HEK293 (cell line): ENCODE data around the gene ADRM1.
A peak's percentile ranks its signal among the peaks of the same experiment; 100 is the strongest.

ENCODE experiments used
- KLF9 ChIP-seq: fragments of 450-650 bp; formaldehyde crosslinking; IDR thresholded peaks from 2 replicates; pipeline ENCODE4 v1.5.1; 2016; ENCODE audit warnings: missing biosample characterization, missing genetic modification characterization, low read depth
- OSR2 ChIP-seq: fragments of 450-650 bp; formaldehyde crosslinking; IDR thresholded peaks from 2 replicates; pipeline ENCODE4 v1.5.1; 2016; ENCODE audit warnings: missing biosample characterization, missing genetic modification characterization
- OVOL3 ChIP-seq: fragments of 450-650 bp; formaldehyde crosslinking; IDR thresholded peaks from 2 replicates; pipeline ENCODE4 v1.5.1; 2016; ENCODE audit warnings: missing biosample characterization, missing genetic modification characterization
- RBAK ChIP-seq: fragments of 450-650 bp; formaldehyde crosslinking; IDR thresholded peaks from 2 replicates; pipeline ENCODE4 v1.5.1; 2016; ENCODE audit warnings: missing biosample characterization, missing genetic modification characterization
- SETDB1 ChIP-seq: IDR thresholded peaks from one replicate; pipeline ENCODE4 v1.6.1; 2017; ENCODE audit warnings: mild to moderate bottlenecking, low read length, moderate library complexity, mixed read lengths; ENCODE audit not compliant: insufficient read length
- ZBTB8A ChIP-seq: fragments of 450-650 bp; formaldehyde crosslinking; IDR thresholded peaks from 2 replicates; pipeline ENCODE4 v1.5.1; 2016; ENCODE audit warnings: missing biosample characterization, missing genetic modification characterization
- ZFP37 ChIP-seq: fragments of 450-650 bp; formaldehyde crosslinking; IDR thresholded peaks from 2 replicates; pipeline ENCODE4 v1.5.1; 2016; ENCODE audit warnings: missing biosample characterization, missing genetic modification characterization
- ZIC2 ChIP-seq: fragments of 450-650 bp; formaldehyde crosslinking; IDR thresholded peaks from 2 replicates; pipeline ENCODE4 v1.5.1; 2016; ENCODE audit warnings: missing biosample characterization, missing genetic modification characterization
- ZNF174 ChIP-seq: fragments of 450-650 bp; formaldehyde crosslinking; IDR thresholded peaks from 2 replicates; pipeline ENCODE4 v1.5.0; 2017; ENCODE audit warnings: missing biosample characterization, mild to moderate bottlenecking, missing genetic modification characterization
- ZNF24 ChIP-seq: fragments of 450-650 bp; formaldehyde crosslinking; IDR thresholded peaks from 2 replicates; pipeline ENCODE4 v1.5.1; 2016; ENCODE audit warnings: missing biosample characterization, missing genetic modification characterization
- ZNF544 ChIP-seq: fragments of 450-650 bp; formaldehyde crosslinking; IDR thresholded peaks from 2 replicates; pipeline ENCODE4 v1.5.0; 2017; ENCODE audit warnings: missing biosample characterization, missing genetic modification characterization
- ZNF571 ChIP-seq: fragments of 450-650 bp; formaldehyde crosslinking; IDR thresholded peaks from 2 replicates; pipeline ENCODE4 v1.5.0; 2017; ENCODE audit warnings: missing biosample characterization, missing genetic modification characterization
- ZNF660 ChIP-seq: fragments of 450-650 bp; IDR thresholded peaks from 2 replicates; pipeline ENCODE4 v1.5.1; 2018; ENCODE audit warnings: missing biosample characterization, mild to moderate bottlenecking, missing genetic modification characterization
- ZNF707 ChIP-seq: fragments of 450-650 bp; formaldehyde crosslinking; IDR thresholded peaks from 2 replicates; pipeline ENCODE4 v1.5.1; 2016; ENCODE audit warnings: missing biosample characterization, missing genetic modification characterization
- ZNF785 ChIP-seq: fragments of 450-650 bp; formaldehyde crosslinking; IDR thresholded peaks from 2 replicates; pipeline ENCODE4 v1.5.1; 2016; ENCODE audit warnings: missing biosample characterization, missing genetic modification characterization
- ZNF843 ChIP-seq: fragments of 450-650 bp; formaldehyde crosslinking; IDR thresholded peaks from 2 replicates; pipeline ENCODE4 v1.5.1; 2016; ENCODE audit warnings: missing biosample characterization, missing genetic modification characterization
- TF ChIP-seq, protein P1 (sequence below): fragments of 450-650 bp; formaldehyde crosslinking; IDR thresholded peaks from 2 replicates; pipeline ENCODE4 v1.5.1; 2016; ENCODE audit warnings: missing biosample characterization, missing genetic modification characterization
- TF ChIP-seq, protein P2 (sequence below): fragments of 450-650 bp; formaldehyde crosslinking; IDR thresholded peaks from 2 replicates; pipeline ENCODE4 v1.5.1; 2016; ENCODE audit warnings: missing biosample characterization, missing genetic modification characterization
- TF ChIP-seq, protein P3 (sequence below): fragments of 450-650 bp; formaldehyde crosslinking; IDR thresholded peaks from 2 replicates; pipeline ENCODE4 v1.5.1; 2016; ENCODE audit warnings: missing biosample characterization, missing genetic modification characterization
- TF ChIP-seq, protein P4 (sequence below): fragments of 450-650 bp; formaldehyde crosslinking; IDR thresholded peaks from 2 replicates; pipeline ENCODE4 v1.5.1; 2016; ENCODE audit warnings: missing biosample characterization, missing genetic modification characterization
- TF ChIP-seq, protein P5 (sequence below): fragments of 450-650 bp; formaldehyde crosslinking; IDR thresholded peaks from 2 replicates; pipeline ENCODE4 v1.5.1; 2016; ENCODE audit warnings: missing biosample characterization, missing genetic modification characterization, borderline replicate concordance
- TF ChIP-seq, protein P6 (sequence below): sonication (generic); formaldehyde crosslinking; IDR thresholded peaks from 2 replicates; pipeline ENCODE4 v1.8.1; 2022; ENCODE audit warnings: mild to moderate bottlenecking, moderate library complexity, missing genetic modification reagents
- TF ChIP-seq, protein P7 (sequence below): fragments of 450-650 bp; formaldehyde crosslinking; IDR thresholded peaks from 2 replicates; pipeline ENCODE4; 2016; ENCODE audit warnings: missing biosample characterization, missing genetic modification characterization

The ADRM1 gene

DNA sequence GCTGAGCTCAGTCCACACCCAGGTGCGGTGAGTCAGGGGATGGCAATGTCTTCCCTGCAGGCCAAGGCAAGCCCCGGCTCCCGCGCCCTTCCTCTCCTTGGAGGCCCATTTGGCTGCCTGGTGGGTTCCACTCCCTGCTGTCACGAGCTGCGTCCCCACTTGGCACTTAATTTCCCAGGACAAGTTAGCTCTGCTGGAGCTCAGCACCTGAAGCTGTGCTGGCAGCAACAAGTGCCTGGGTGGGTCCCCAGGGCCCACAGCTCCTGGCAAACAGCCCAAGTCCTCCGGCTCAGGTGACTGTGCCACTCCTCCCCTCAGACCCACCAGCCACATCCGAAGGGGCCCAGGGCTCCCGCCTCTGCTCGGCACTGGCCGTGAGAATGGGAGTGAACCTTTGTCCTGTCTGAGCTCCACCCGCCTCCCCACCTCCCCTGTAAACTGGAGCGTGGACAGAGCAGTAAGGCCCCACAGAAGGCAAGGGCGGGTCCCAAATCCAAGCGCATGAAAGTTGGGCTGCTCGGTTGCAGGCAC, 47.4 kb downstream of the ADRM1 start (continued):
- TF ChIP-seq, protein P1, sequence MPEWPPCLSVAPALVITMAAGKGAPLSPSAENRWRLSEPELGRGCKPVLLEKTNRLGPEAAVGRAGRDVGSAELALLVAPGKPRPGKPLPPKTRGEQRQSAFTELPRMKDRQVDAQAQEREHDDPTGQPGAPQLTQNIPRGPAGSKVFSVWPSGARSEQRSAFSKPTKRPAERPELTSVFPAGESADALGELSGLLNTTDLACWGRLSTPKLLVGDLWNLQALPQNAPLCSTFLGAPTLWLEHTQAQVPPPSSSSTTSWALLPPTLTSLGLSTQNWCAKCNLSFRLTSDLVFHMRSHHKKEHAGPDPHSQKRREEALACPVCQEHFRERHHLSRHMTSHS, result no peak
- TF ChIP-seq ZIC2 (tag by site-specific recombination), result peak; percentile 99
- TF ChIP-seq, protein P2, sequence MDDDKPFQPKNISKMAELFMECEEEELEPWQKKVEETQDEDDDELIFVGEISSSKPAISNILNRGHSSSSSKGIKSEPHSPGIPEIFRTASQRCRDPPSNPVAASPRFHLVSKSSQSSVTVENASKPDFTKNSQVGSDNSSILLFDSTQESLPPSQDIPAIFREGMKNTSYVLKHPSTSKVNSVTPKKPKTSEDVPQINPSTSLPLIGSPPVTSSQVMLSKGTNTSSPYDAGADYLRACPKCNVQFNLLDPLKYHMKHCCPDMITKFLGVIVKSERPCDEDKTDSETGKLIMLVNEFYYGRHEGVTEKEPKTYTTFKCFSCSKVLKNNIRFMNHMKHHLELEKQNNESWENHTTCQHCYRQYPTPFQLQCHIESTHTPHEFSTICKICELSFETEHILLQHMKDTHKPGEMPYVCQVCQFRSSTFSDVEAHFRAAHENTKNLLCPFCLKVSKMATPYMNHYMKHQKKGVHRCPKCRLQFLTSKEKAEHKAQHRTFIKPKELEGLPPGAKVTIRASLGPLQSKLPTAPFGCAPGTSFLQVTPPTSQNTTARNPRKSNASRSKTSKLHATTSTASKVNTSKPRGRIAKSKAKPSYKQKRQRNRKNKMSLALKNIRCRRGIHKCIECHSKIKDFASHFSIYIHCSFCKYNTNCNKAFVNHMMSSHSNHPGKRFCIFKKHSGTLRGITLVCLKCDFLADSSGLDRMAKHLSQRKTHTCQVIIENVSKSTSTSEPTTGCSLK (tag by site-specific recombination), result no peak
- TF ChIP-seq ZNF843 (tag by site-specific recombination), result no peak
- no peak for TF ChIP-seq ZNF571 (tag by site-specific recombination)
- TF ChIP-seq, protein P3, sequence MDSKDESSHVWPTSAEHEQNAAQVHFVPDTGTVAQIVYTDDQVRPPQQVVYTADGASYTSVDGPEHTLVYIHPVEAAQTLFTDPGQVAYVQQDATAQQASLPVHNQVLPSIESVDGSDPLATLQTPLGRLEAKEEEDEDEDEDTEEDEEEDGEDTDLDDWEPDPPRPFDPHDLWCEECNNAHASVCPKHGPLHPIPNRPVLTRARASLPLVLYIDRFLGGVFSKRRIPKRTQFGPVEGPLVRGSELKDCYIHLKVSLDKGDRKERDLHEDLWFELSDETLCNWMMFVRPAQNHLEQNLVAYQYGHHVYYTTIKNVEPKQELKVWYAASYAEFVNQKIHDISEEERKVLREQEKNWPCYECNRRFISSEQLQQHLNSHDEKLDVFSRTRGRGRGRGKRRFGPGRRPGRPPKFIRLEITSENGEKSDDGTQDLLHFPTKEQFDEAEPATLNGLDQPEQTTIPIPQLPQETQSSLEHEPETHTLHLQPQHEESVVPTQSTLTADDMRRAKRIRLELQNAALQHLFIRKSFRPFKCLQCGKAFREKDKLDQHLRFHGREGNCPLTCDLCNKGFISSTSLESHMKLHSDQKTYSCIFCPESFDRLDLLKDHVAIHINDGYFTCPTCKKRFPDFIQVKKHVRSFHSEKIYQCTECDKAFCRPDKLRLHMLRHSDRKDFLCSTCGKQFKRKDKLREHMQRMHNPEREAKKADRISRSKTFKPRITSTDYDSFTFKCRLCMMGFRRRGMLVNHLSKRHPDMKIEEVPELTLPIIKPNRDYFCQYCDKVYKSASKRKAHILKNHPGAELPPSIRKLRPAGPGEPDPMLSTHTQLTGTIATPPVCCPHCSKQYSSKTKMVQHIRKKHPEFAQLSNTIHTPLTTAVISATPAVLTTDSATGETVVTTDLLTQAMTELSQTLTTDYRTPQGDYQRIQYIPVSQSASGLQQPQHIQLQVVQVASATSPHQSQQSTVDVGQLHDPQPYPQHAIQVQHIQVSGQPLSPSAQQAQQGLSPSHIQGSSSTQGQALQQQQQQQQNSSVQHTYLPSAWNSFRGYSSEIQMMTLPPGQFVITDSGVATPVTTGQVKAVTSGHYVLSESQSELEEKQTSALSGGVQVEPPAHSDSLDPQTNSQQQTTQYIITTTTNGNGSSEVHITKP (tag by site-specific recombination), result 0 out of 2 replicates have a peak, but pooled peaks have one; percentile 33
- TF ChIP-seq, protein P4, sequence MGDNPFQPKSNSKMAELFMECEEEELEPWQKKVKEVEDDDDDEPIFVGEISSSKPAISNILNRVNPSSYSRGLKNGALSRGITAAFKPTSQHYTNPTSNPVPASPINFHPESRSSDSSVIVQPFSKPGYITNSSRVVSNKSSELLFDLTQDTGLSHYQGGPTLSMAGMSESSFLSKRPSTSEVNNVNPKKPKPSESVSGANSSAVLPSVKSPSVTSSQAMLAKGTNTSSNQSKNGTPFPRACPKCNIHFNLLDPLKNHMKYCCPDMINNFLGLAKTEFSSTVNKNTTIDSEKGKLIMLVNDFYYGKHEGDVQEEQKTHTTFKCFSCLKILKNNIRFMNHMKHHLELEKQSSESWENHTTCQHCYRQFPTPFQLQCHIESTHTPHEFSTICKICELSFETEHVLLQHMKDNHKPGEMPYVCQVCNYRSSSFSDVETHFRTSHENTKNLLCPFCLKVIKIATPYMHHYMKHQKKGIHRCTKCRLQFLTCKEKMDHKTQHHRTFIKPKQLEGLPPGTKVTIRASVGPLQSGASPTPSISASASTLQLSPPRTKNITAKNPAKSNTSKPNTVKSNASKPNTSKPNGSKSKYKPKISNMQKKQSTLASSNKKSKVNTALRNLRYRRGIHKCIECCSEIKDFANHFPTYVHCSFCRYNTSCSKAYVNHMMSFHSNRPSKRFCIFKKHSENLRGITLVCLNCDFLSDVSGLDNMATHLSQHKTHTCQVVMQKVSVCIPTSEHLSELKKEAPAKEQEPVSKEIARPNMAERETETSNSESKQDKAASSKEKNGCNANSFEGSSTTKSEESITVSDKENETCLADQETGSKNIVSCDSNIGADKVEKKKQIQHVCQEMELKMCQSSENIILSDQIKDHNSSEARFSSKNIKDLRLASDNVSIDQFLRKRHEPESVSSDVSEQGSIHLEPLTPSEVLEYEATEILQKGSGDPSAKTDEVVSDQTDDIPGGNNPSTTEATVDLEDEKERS (tag by site-specific recombination), result no peak
- TF ChIP-seq, protein P5, sequence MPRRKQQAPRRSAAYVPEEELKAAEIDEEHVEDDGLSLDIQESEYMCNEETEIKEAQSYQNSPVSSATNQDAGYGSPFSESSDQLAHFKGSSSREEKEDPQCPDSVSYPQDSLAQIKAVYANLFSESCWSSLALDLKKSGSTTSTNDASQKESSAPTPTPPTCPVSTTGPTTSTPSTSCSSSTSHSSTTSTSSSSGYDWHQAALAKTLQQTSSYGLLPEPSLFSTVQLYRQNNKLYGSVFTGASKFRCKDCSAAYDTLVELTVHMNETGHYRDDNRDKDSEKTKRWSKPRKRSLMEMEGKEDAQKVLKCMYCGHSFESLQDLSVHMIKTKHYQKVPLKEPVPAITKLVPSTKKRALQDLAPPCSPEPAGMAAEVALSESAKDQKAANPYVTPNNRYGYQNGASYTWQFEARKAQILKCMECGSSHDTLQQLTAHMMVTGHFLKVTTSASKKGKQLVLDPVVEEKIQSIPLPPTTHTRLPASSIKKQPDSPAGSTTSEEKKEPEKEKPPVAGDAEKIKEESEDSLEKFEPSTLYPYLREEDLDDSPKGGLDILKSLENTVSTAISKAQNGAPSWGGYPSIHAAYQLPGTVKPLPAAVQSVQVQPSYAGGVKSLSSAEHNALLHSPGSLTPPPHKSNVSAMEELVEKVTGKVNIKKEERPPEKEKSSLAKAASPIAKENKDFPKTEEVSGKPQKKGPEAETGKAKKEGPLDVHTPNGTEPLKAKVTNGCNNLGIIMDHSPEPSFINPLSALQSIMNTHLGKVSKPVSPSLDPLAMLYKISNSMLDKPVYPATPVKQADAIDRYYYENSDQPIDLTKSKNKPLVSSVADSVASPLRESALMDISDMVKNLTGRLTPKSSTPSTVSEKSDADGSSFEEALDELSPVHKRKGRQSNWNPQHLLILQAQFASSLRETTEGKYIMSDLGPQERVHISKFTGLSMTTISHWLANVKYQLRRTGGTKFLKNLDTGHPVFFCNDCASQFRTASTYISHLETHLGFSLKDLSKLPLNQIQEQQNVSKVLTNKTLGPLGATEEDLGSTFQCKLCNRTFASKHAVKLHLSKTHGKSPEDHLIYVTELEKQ (tag by site-specific recombination), result no peak
- no peak for TF ChIP-seq SETDB1
- TF ChIP-seq ZNF544, result no peak
- no peak for TF ChIP-seq ZNF660 (tag by site-specific recombination)
- no peak; the same call in 1 of the 2 replicates for TF ChIP-seq ZBTB8A (tag by site-specific recombination)
- TF ChIP-seq OVOL3 (tag by site-specific recombination), result no peak
- TF ChIP-seq, protein P6, sequence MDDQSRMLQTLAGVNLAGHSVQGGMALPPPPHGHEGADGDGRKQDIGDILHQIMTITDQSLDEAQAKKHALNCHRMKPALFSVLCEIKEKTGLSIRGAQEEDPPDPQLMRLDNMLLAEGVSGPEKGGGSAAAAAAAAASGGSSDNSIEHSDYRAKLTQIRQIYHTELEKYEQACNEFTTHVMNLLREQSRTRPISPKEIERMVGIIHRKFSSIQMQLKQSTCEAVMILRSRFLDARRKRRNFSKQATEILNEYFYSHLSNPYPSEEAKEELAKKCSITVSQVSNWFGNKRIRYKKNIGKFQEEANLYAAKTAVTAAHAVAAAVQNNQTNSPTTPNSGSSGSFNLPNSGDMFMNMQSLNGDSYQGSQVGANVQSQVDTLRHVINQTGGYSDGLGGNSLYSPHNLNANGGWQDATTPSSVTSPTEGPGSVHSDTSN (CRISPR knock-in tag), result no peak
- no peak for TF ChIP-seq ZNF174 (tag by site-specific recombination)
- TF ChIP-seq ZFP37 (tag by site-specific recombination), result no peak
- TF ChIP-seq, protein P7, sequence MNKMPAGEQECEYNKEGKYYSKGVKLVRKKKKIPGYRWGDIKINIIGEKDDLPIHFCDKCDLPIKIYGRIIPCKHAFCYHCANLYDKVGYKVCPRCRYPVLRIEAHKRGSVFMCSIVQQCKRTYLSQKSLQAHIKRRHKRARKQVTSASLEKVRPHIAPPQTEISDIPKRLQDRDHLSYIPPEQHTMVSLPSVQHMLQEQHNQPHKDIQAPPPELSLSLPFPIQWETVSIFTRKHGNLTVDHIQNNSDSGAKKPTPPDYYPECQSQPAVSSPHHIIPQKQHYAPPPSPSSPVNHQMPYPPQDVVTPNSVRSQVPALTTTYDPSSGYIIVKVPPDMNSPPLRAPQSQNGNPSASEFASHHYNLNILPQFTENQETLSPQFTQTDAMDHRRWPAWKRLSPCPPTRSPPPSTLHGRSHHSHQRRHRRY, result no peak
- no peak for TF ChIP-seq ZNF785 (tag by site-specific recombination)
- TF ChIP-seq KLF9 (tag by site-specific recombination), result no peak
- no peak for TF ChIP-seq ZNF707 (tag by site-specific recombination)
- no peak for TF ChIP-seq ZNF24 (tag by site-specific recombination)
- no peak for TF ChIP-seq RBAK (tag by site-specific recombination)
- TF ChIP-seq OSR2, result peak; percentile 38; the same call in 1 of the 2 replicates
